Measurements from ENCODE around the gene DENND11. TPM values are rescaled to one million over a fixed set of nuclear protein-coding genes. Genes with fewer than 3 reads are reported as not detected.

Gene DENND11
- total RNA-seq, 1 donor from 2014 or later, result 33.9 TPM

DNA sequence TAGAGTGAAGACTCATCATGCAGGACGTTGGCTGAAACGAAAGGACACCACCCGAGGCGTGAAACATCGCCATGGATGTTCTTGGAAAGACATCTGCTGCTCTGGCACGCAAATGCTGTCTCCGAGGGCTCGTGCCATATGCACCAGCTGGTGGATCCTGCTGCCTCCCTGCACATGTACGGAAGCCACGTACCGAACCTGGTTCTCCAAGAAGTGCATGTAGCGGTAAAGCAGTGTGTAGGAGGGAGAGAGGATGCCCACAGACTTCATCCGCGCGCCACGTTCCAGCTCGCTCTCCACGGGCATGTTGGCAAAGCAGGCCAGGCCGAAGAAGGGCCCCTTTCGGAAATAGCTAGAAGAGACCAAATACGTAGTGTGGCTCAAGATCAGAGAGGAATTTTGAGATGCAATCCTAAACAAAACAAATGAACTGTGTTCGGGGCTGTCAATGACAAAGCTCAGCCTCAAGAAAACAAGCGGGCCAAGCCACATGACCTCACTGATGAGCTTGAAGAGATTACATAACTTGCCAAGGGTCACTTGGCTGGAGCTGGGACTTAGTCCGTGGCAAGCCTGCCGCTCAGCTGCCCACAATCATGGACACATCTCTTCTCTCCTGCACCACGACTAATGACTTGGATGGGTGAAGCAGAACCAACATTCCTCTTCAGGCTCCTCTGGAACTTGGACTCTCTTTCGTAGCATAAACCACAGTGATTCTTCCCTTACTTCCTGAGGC, 16.5 kb downstream of the DENND11 start:
- no peak for DNase-seq (ENCODE audit: low read depth, low spot score)

DNA sequence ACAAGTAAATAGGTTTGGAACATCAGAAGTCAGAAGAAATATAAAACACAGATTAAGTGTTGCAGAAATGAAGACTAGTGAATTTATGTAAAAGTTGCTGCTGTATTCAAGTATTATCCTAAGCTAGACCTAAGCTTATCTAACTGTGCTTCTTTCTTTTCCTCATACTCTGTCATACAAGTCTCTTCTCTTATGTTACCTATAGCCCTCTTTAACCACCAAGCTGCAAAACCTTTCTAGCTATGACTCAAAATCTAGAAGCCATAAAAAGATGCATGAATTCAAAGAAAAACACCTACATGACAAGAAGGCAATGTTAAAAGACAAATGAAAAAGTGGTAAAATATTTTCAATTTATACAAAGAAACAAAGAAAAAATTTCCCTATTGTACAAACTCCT, 23.0 kb downstream of the DENND11 start:
- DNase-seq (ENCODE audit: low read depth, low spot score), result no peak

DNA sequence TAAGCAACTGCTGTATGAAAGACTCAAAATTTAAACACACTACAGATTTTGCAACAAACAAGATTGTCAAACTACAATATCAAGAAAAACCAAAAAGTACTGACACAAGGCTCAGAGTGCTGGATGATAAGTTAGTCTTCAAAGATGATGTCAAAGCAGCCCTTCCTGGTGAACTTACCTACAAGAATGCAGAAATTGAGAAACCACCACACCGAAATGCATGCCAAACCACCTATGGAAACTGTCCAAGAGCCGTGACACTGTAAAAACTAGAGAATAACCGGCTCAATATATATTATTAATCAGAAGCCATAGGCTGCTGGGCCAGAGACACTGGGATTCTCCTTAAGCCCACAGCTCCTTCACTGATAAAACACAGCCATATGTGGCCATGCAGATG, 25.3 kb downstream of the DENND11 start:
- DNase-seq (ENCODE audit: low read depth, low spot score), result no peak

DNA sequence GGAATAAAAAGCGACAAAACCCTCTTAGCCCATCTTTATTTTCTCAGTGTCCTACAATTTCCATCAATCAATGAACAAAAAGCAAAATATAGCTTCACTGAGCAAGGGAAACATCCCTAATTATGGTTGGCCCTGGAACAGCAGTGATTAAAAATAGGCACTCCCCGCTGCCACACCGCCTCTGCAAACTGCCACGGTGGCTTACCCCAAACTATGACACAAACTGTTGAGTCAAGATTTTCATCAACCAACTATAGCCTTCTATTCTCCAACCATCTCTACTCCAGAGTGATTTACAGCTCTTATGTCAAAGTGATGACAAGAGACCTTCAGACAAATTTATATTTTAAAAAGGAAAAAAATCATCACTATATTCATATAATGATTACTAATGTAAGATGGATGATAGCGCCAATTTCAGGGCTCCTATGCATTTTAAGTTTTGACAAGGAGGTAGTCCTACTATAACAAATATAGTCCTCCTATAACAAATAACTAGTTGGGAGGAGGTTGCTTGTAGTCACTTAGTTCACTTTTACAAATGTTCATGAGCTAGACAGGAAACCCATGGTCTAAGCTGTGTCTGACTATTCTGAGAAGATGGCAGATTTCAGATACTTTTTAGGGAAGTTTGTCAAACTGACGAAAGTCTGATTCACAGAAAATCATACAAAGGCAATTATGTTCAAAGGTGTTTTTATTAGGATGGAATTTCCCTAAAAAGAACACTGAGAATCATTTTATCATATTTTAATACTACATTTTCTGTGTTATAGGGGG, 26.3 kb downstream of the DENND11 start:
- DNase-seq (ENCODE audit: low read depth, low spot score), result no peak

DNA sequence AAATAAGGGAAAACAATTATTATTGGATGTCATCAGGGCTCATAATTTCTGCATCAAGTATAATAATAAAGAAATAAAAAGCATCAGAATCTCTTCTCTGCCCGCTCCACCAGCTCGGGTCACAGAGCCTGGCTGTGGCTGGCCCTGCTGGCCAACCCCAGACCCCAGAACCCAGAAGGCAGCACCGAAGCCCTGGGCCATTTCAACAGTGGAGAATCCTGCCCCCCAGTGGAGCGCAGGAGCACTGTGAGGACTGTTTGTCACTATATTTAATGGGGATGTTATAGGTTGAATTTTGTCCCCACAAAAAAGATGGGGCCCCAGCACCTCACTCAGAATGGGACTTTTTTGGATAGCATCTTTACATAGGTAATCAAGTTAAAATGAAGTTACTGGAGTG, 27.3 kb downstream of the DENND11 start:
- peak; percentile 45 for DNase-seq (ENCODE audit: low read depth, low spot score)

DNA sequence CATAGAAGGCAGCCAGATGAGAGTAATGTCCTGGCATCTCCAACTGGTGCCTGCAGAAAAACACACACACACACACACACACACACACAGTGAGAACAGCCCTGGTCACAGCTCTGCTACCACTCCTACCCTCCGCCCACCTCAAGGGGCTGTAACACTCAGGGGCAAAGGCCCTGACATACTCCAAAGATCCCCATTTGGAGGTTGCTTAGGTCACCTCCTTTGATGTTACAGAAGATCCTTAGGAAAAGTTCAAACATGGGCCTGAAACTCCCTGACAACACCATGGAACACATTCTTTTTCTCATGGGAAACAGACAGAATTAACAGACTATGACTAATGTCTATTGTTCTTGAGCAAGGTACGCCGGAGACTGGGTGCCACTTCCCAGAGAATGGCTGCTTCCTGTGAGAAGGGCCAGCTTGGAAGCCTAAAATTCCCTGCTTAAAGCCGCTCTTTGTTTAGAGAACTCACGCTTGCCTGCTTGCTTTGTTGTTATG, 27.7 kb downstream of the DENND11 start:
- peak; percentile 93 for DNase-seq (ENCODE audit: low read depth, low spot score)

DNA sequence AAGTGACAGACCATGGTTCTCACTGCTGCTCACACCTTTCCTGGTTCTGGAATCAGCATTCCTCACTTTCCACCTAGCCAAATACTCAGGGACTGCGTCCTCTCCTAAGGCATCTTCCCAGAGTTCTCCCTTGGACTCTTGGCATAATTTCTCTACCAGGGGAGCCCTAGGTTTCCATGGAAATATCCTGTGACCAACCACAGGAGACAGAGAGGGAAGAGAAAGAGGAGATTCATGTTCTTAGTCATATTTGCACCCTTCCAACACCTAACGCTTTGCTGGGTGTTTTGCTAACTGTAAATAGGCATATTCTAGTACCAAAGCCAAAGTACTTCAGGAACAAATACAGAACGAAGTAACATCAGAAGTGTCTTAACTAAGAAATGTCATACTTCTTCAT, 28.6 kb downstream of the DENND11 start:
- DNase-seq (ENCODE audit: low read depth, low spot score), result no peak

DNA sequence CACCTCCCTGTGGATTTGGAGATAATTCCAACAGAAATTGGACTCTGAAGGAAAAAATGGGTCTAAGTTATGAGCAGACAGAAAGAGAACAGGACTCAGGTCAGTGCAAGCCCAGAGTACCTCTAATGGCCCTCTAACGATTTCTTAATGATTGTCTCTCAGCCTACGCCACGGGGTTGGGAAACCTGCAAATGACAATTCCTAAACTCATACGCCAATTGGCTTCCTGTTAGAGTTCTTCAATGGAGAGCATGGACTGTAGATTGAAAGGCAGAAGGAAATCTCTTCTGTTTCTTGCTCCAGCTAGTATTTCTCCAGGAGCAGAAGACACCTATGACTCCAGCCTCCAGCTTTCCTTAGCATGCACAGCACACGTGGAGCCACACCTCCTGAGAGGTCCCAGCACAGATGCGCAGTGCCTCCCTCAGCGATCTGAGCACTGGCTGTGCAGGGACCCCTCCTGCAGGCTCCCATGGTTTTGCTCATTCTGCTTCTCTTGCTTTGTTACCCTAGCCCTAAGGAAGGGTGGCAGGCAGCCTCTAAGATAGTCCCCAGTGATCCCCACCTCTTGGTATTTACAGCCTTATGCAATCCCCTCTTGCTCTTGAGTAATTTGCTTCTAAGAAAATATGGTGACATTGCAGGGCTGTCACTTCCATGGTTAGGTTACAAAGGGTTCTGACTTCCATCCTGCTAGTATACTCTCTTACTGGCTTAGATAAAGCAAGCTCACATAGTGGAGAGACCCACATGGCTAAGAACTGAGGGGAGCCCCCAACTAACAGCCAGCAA, 30.1 kb downstream of the DENND11 start:
- no peak for DNase-seq (ENCODE audit: low read depth, low spot score)

DNA sequence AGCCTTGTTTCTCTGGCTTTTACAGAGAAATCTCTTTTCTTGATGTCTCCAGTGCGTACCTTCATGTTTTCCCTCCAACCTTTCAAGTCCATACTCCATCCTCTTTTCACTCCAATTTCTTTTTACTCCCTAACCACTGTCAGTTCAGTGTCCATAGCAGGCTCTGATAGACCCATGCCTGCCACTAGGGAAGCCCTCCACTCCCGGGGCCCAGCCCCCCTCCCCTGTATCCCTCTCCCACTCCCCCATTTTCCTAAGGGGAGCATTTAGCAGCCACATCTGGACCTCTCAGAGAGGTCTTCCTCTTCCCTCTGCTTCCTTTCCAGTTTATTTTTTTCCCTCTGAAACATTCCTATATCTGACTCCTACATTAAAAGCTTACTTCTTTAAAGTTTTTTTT, 33.1 kb downstream of the DENND11 start:
- DNase-seq (ENCODE audit: low read depth, low spot score), result no peak

DNA sequence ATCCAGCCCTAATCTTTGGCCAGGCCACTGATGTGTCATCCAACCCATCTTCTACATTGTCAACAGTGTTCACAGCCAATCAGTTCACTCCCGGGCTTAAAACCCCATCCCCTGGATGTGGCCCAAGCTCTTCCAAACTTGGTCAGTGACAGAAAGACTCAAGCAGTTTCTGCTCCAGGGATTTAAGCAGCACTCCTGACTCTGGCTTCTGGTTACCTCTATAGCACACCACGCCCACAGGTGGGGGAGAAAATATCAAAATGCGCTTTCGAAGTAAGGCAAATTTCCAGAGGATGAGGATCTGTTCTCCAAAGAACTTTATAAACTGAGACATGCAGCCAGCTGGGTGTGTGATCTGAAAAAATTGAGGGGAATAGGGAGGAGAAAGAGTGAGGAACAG, 35.9 kb downstream of the DENND11 start:
- no peak for DNase-seq (ENCODE audit: low read depth, low spot score)

DNA sequence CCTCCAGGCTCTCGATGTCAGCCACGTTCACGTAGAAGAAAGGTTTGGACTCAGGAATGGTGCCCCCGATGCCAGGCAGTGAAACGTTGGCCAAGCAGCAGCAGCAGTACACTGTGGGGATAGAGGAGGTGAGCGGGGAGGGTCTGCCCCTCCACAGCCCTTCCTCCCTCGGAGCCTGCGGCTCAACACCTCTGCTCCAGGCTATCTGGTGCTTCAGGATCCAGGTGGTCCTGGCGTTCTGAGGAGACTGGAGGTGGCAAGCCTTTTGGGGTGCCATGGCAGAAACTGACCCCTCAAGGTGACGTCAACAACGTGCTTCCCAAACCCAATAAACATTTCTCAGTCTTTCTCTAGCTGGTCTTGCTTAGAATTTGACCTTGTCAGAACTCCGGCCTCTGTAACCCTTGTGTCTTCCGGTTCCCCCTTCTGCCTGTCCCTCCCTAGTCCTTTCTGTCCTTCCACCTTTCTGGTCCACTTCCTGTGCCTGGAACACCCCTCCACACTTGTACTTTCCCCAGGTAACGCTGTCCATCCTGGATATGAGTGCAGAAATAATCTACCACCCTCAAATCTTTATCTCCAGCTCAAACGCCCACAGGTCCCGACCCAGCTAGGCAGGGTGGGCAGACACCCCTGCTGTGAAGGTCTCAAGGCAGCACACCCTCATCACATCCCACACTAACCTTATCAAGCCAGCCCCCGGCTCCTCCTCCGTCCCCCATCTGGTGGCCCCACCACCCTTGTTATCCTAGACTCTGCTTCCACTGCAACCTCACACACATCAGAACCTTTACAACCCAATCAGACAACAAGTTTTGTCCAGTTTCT, 36.5 kb downstream of the DENND11 start:
- no peak for DNase-seq (ENCODE audit: low read depth, low spot score)

DNA sequence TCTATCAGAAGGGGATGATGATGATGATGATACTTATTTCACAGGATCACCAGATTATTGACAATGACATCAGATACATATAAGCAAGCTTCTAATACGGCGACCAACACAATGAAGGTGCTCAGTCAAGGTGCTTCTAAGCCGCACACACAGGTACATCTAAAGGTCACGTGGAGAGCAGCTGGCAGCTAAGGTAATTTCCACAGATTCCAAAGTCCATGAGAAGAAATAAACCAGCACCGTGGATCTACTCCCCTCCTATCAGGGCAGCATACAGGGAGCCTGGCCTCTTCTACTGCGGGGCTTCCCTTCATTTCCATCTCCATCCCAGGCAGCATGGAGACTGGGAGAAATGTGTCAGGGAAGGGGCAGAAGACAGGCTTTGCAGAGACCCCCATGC, 37.5 kb downstream of the DENND11 start:
- DNase-seq (ENCODE audit: low read depth, low spot score), result no peak

DNA sequence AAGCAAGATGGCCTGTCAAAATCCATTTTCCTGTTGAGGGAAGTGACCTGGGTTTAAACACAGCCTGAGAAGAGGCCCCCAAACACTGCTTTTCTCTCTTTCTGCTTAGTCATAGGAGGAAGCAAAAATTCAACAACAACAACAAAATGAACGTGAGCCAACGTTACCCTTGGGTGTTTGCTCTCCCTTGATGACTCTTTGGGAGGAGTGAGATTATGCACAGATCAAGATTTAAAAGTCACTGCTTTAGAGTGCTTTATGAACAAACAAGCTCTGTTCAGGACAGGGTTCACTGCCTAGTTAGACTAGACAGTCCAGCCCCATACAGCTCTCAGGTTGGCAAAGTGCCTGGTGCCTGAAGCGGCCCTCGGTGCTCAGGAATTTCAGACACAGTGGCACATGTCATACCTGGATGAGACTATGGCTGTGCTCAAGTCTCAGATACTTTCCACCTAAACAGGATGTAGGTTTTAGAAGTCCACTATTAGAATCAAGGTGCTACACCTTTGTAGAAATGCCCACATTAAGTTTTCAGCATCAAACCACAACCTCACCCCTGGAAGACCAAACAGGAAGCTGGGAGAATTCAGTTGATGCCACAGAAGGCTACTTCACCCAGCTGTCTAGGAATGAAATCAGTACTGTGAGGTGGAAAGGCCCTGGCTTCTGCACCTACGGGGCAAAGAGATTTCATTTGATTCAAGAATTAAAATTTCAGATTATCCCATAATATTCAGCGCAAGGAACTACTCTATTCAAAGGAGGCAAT, 38.7 kb downstream of the DENND11 start:
- DNase-seq (ENCODE audit: low read depth, low spot score), result no peak

DNA sequence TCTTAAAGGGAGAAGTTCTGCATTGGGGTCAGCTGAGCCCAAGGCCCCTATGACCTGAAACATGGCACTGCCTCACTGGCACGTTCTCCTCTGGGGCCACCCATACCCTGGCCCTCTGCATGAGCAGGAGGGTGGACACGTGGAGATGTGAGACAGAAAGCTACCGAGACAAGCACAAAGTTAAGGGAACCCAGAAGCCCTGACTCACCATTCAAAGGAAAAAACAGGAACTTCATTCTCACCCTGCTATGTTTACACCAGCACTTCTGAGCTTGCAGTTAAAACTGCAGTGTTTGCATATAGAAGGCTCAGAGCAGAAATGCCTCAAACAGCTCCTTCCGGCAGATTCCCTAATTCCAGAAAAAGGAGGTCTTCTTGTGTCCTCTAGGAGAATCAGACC, 41.7 kb downstream of the DENND11 start:
- DNase-seq (ENCODE audit: low read depth, low spot score), result peak; percentile 51

DNA sequence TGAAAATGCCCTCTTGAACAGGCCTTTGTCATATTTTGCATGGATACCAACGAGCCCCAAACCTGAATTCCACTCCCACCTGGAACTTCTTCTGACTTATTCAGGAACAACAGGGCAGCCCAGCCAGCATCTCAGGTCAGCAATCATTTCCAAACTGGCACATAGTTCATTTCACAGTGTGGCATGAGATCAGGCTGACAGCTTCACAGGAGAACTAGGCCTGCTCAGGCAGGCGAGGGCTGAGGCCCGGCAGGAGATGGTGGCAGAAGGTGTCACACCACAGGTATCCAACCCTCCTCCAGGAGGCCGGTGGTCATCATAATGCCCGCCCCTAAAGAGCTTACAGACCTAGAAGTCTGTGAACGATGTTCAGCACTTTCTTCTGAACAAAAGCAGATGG, 42.5 kb downstream of the DENND11 start:
- no peak for DNase-seq (ENCODE audit: low read depth, low spot score)

DNA sequence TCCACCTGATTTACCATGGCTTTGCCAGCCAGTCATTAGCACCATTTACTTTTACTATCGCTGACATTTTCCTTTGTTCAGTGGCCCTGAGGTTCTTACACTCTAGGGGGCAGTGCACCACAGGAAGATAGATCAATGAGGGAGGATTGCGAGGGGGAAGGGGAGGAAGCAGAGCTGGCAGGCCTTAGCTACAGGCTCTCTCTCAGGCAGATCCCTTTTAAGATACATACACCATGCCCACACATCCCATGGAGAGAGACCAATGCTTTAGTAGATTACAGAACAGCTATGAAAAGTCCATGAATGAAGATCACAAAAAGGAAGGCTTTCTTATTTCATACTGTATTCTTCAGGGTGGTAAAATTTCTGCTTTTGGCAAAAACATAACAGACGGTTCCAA, 47.4 kb downstream of the DENND11 start:
- DNase-seq (ENCODE audit: low read depth, low spot score), result peak; percentile 66

DNA sequence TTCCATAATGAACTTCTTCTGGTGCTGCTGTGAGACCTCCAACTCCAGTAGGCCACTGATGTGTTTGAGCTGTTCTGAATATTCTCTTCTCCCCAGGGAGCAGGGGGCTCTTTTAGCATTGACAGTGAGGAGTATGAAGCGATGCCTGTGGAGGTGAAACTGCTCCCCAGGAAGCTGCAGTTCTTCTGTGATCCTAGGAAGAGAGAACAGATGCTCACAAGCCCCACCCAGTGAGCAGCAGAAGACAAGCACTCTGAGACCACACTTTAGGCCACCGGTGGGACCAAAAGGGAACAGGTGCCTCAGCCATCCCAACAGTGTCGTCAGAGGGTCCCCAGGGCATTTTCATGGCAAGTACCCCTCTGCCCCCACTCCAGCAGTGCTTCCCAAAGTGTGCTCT, 49.3 kb downstream of the DENND11 start:
- no peak for DNase-seq (ENCODE audit: low read depth, low spot score)

Measured in pulmonary artery endothelial cell (primary cell).